H1 (cell line): Measurements from ENCODE around the gene FGF14.

Experiments used
- CBX8 ChIP-seq: fragments of 300-800, 300-1000 bp; sonication (generic); IDR thresholded peaks from 2 replicates; pipeline ENCODE4 v1.7.1; 2016; ENCODE audit warnings: low read depth, low read length, borderline replicate concordance
- CTCF ChIP-seq, 3 experiments: IDR thresholded peaks; 1 replicate in 2 of 3; 2 replicates in 1 of 3; pipeline versions ENCODE4 v1.5.1 to v1.6.1; 2011; ENCODE audit warnings: low read length in 3 of 3, mild to moderate bottlenecking in 3 of 3, inconsistent platforms in 2 of 3, low read depth in 1 of 3, moderate library complexity in 1 of 3; ENCODE audit not compliant: insufficient read depth in 1 of 3; ENCODE audit errors: control extremely low read depth in 1 of 3
- GTF2F1 ChIP-seq: IDR thresholded peaks from 2 replicates; pipeline ENCODE4 v1.6.1; 2012; ENCODE audit warnings: low read depth, low read length, improper control_type of control experiment, borderline replicate concordance
- JUN ChIP-seq: IDR thresholded peaks from 2 replicates; pipeline ENCODE4 v1.6.1; 2011; ENCODE audit warnings: low read depth, mild to moderate bottlenecking, improper control_type of control experiment, low read length
- JUND ChIP-seq: IDR thresholded peaks from 2 replicates; pipeline ENCODE4 v1.6.1; 2011; ENCODE audit warnings: mild to moderate bottlenecking, improper control_type of control experiment, low read length
- KDM5A ChIP-seq: fragments of 200-600 bp; IDR thresholded peaks from 2 replicates; pipeline ENCODE4 v1.7.1; 2012; ENCODE audit warnings: mild to moderate bottlenecking, low read length, inconsistent platforms, mixed read lengths
- POLR2AphosphoS5 ChIP-seq: IDR thresholded peaks from 2 replicates; pipeline ENCODE4 v1.6.1; 2011; ENCODE audit warnings: low read depth, low read length
- SP1 ChIP-seq: IDR thresholded peaks from 2 replicates; pipeline ENCODE4 v1.6.1; 2011; ENCODE audit warnings: low read depth, low read length
- TCF12 ChIP-seq: IDR thresholded peaks from 2 replicates; pipeline ENCODE4 v1.6.1; 2011; ENCODE audit warnings: low read depth, mild to moderate bottlenecking, low read length
- USF2 ChIP-seq: IDR thresholded peaks from 2 replicates; pipeline ENCODE4 v1.6.1; 2011; ENCODE audit warnings: low read length, improper control_type of control experiment
- TF ChIP-seq, protein P1 (sequence below): IDR thresholded peaks from 2 replicates; pipeline ENCODE4 v1.6.1; 2012; ENCODE audit warnings: inconsistent platforms

DNA sequence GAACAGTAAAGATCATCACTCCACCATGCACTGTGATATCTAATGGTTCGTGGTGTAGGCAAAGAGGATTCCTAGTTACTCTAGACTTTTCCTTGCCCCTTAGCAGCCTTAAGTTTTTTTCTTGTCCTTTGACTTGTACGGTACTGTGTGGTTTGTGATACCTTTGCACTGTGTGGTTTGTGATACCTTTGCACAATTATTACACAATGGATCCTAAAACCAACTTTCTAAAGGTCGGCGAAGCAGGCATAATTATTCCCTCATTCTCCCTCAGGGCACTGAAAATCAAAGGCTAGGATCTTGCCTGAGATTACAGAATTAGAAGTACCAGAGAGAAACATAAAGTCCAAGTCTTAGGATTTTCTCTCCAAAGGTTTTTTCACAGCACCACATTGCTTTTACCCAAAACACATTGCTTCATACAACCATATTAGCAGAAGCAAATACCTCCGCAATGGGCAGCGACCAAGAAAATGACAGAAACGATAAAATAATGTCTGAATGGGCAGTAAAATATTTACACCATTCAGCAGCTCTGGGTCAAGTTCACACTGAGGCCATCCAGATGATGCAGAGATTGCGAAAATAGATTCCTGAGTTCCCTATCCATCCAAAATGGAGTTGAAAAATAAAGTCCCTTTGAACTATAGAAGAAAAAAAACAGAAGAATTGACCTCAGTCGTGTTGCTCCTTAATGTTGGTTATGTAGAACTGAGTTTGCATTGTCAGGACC is 106.4 kb downstream of the FGF14 start:
- TF ChIP-seq CTCF (IDR thresholded peaks at IDR 0.05; ENCODE audit: control extremely low read depth in 1 of 3, insufficient read depth in 1 of 3, low read depth in 1 of 3, low read length in 3 of 3) (no peak), SP1 (no peak), USF2 (no peak), JUN (no peak), CBX8 (no peak), GTF2F1 (no peak), JUND (no peak), TCF12 (no peak), POLR2AphosphoS5 (no peak), KDM5A (no peak)
- TF ChIP-seq, protein P1, sequence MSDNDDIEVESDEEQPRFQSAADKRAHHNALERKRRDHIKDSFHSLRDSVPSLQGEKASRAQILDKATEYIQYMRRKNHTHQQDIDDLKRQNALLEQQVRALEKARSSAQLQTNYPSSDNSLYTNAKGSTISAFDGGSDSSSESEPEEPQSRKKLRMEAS = no peak
